ENCODE results near the gene FADS1. TPM values are rescaled to one million over a fixed set of nuclear protein-coding genes. Genes with fewer than 3 reads are reported as not detected.

FADS1 gene
- total and polyA plus RNA-seq, 2 donors (not counting 3 experiments of a cell fraction or from before 2014, with no cell fraction given) = 110 to 121 TPM

GRCh38 chr11:61769169-61769920 lies 47.5 kb downstream of the FADS1 start:
- BruUV-seq (replicated peaks) = no TSS peak
- H3K4me2 ChIP-seq (ENCODE audit: insufficient read depth, low read length) = no peak overlapping the region
- H3K79me2 ChIP-seq (ENCODE audit: control insufficient read depth, insufficient read depth, low read length) = no peaks in the 10 kb centered on the region
- H3K9ac ChIP-seq (replicated peaks; ENCODE audit: extremely low read depth, insufficient read depth, low read length) = no peak overlapping the region
- intact Hi-C loops (cut with micrococcal nuclease) (no loop called here), dilution Hi-C loops (cut with MboI; ENCODE audit: extremely low pct_ligation_motif_present, low sequenced_read_pairs) (no loop called here)
- FAIRE-seq (no peak), DNase-seq (ENCODE audit: low read depth, low spot score) (no peak)
- no peak overlapping the region for H3K27ac ChIP-seq (ENCODE audit: insufficient read depth, low read depth, low read length)
- ChIA-PET CTCF (no interaction called here), POLR2A (no interaction called here)
- H3K4me3 ChIP-seq (replicated peaks in 1 of 3; ENCODE audit: insufficient read depth in 1 of 3, low read depth in 1 of 3, low read length in 3 of 3) = no peak overlapping the region
- TF ChIP-seq MAX (IDR thresholded peaks at IDR 0.05; ENCODE audit: insufficient read depth, insufficient read length) (no peak), POLR2A (IDR thresholded peaks at IDR 0.05; ENCODE audit: low read depth, low read length) (no peak), CTCF (IDR thresholded peaks at IDR 0.05; ENCODE audit: extremely low read depth in 1 of 2, insufficient read depth in 1 of 2, low read depth in 1 of 2, low read length in 2 of 2) (peak in 1 of 2 donors; percentile 6), POLR2AphosphoS5 (IDR thresholded peaks at IDR 0.05; ENCODE audit: insufficient read depth, low read depth, low read length) (no peak), EZH2 (IDR thresholded peaks at IDR 0.05; ENCODE audit: borderline replicate concordance, low read depth, low read length, severe bottlenecking) (no peak)
- no peaks in the 10 kb centered on the region for H4K20me1 ChIP-seq (replicated peaks; ENCODE audit: control insufficient read depth, extremely low read depth, insufficient read depth, low read length)
- no peaks in the 10 kb centered on the region for H3K9me1 ChIP-seq (replicated peaks; ENCODE audit: control insufficient read depth, extremely low read depth, insufficient read depth, low read length)
- H3K4me1 ChIP-seq (ENCODE audit: control insufficient read depth, extremely low read depth, insufficient read depth, low read length) = peaks cover 6% of the 10 kb centered on the region
- H3K36me3 ChIP-seq (ENCODE audit: control insufficient read depth in 2 of 2, extremely low read depth in 1 of 2, insufficient read depth in 2 of 2, low read length in 2 of 2) = no peaks in the 10 kb centered on the region
- H2AFZ ChIP-seq (ENCODE audit: low read depth, low read length) = no peak overlapping the region
- H3K27me3 ChIP-seq (ENCODE audit: control insufficient read depth in 2 of 2, insufficient read depth in 2 of 2, low read length in 2 of 2) = no peaks in the 10 kb centered on the region
- H3K9me3 ChIP-seq (replicated peaks; ENCODE audit: control insufficient read depth, insufficient read depth, low read length) = no peaks in the 10 kb centered on the region

Data from endothelial cell of umbilical vein (primary cell).